Endothelial cell of umbilical vein (primary cell): ENCODE data around the gene SPAG6. TPM values are rescaled to one million over a fixed set of nuclear protein-coding genes. Genes with fewer than 3 reads are reported as not detected.

Experiments
- BruUV-seq: library from RNA; stranded (reverse); fragments of 400-500 nt; replicated peaks from 2 replicates; lab custom pipeline; 2021; lab: Mats Ljungman, UMichigan
- CTCF ChIA-PET: fragments of 300-600, 350-600 bp; sonication (Branson Sonifier 250); formaldehyde crosslinking; loops from one replicate; lab custom pipeline; 2021; ENCODE audit warnings: antibody characterized with exemption, inconsistent platforms; lab: Charles Lee
- POLR2A ChIA-PET: fragments of 300-600, 350-600 bp; sonication (Branson Sonifier 250); formaldehyde crosslinking; loops from one replicate; lab custom pipeline; 2021; ENCODE audit warnings: antibody characterized with exemption, inconsistent platforms; lab: Charles Lee
- DNase-seq: peaks from one replicate; pipeline ENCODE4 v3.0.0-alpha.2; 2011; ENCODE audit warnings: low read depth, low spot score
- FAIRE-seq: peaks from 2 replicates; lab custom pipeline; 2011; peaks lifted over from hg19 to GRCh38; lab: Jason Lieb, UNC
- H2AFZ ChIP-seq: 2 replicates; pipeline ENCODE4 v1.6.0; 2012; ENCODE audit warnings: low read depth, low read length, control low read depth, inconsistent platforms
- H3K27ac ChIP-seq: 2 replicates; pipeline ENCODE4 v1.5.1; 2011; ENCODE audit warnings: low read depth, mild to moderate bottlenecking, control low read depth, low read length, moderate library complexity; ENCODE audit not compliant: insufficient read depth
- H3K27me3 ChIP-seq, 2 experiments: 2 replicates each; pipeline versions ENCODE4 v1.6.0 to v1.6.1; 2011; ENCODE audit warnings: low read length in 2 of 2, mixed read lengths in 1 of 2; ENCODE audit not compliant: control insufficient read depth in 2 of 2, insufficient read depth in 2 of 2
- H3K36me3 ChIP-seq, 2 experiments: 2 replicates in 1 of 2; 3 replicates in 1 of 2; pipeline ENCODE4 v1.5.1; 2011; ENCODE audit warnings: low read length in 2 of 2, mild to moderate bottlenecking in 1 of 2, moderate library complexity in 1 of 2; ENCODE audit not compliant: control insufficient read depth in 2 of 2, insufficient read depth in 2 of 2; ENCODE audit errors: extremely low read depth in 1 of 2
- H3K4me1 ChIP-seq: 3 replicates; pipeline ENCODE4 v1.5.1; 2011; ENCODE audit warnings: mild to moderate bottlenecking, low read length; ENCODE audit not compliant: control insufficient read depth, insufficient read depth; ENCODE audit errors: extremely low read depth
- H3K4me2 ChIP-seq: 2 replicates; pipeline ENCODE4 v1.6.1; 2011; ENCODE audit warnings: low read length, control low read depth, mixed read lengths; ENCODE audit not compliant: insufficient read depth
- H3K4me3 ChIP-seq, 3 experiments: fragments of 200-600 bp in 1 of 3; sonication (generic), shearing (Covaris generic) in 1 of 3; replicated peaks in 1 of 3; 2 replicates each; pipeline ENCODE4 v1.5.1; 2011 to 2016; ENCODE audit warnings: control low read depth in 3 of 3, low read length in 3 of 3, mild to moderate bottlenecking in 2 of 3, inconsistent platforms in 1 of 3, low read depth in 1 of 3, moderate library complexity in 1 of 3; ENCODE audit not compliant: insufficient read depth in 1 of 3
- H3K79me2 ChIP-seq: 2 replicates; pipeline ENCODE4 v1.6.0; 2012; ENCODE audit warnings: low read length, inconsistent platforms; ENCODE audit not compliant: control insufficient read depth, insufficient read depth
- H3K9ac ChIP-seq: replicated peaks from 2 replicates; pipeline ENCODE3; 2011; ENCODE audit warnings: low read length, control low read depth; ENCODE audit not compliant: insufficient read depth; ENCODE audit errors: extremely low read depth
- H3K9me1 ChIP-seq: replicated peaks from 3 replicates; pipeline ENCODE4 v1.6.0; 2011; ENCODE audit warnings: mild to moderate bottlenecking, low read length; ENCODE audit not compliant: control insufficient read depth, insufficient read depth; ENCODE audit errors: extremely low read depth
- H3K9me3 ChIP-seq: replicated peaks from 2 replicates; pipeline ENCODE4 v1.5.1; 2012; ENCODE audit warnings: low read length, inconsistent platforms; ENCODE audit not compliant: control insufficient read depth, insufficient read depth
- H4K20me1 ChIP-seq: replicated peaks from 2 replicates; pipeline ENCODE3; 2011; ENCODE audit warnings: mild to moderate bottlenecking, low read length; ENCODE audit not compliant: control insufficient read depth, insufficient read depth; ENCODE audit errors: extremely low read depth
- EZH2 ChIP-seq: IDR thresholded peaks from 2 replicates; pipeline ENCODE4 v1.6.1; 2012; ENCODE audit warnings: borderline replicate concordance, low read depth, mild to moderate bottlenecking, moderate library complexity, low read length, inconsistent platforms; ENCODE audit not compliant: severe bottlenecking
- FOS ChIP-seq: IDR thresholded peaks from 2 replicates; pipeline ENCODE4 v1.6.1; 2011; ENCODE audit warnings: mild to moderate bottlenecking, low read length, moderate library complexity, borderline replicate concordance; ENCODE audit not compliant: insufficient read depth
- GATA2 ChIP-seq: IDR thresholded peaks from 2 replicates; pipeline ENCODE4 v1.7.0; 2011; ENCODE audit warnings: low read depth, mild to moderate bottlenecking, moderate library complexity, mixed read lengths, low read length; ENCODE audit not compliant: insufficient read length, insufficient read depth
- JUN ChIP-seq: IDR thresholded peaks from 2 replicates; pipeline ENCODE4 v1.6.1; 2011; ENCODE audit warnings: borderline replicate concordance, low read depth; ENCODE audit not compliant: insufficient read length, insufficient read depth
- MYC ChIP-seq: IDR thresholded peaks from one replicate; pipeline ENCODE4 v1.6.1; 2011; ENCODE audit warnings: mild to moderate bottlenecking, low read depth, low read length
- POLR2A ChIP-seq: IDR thresholded peaks from 2 replicates; pipeline ENCODE4 v1.6.1; 2012; ENCODE audit warnings: low read depth, mild to moderate bottlenecking, control low read depth, low read length
- POLR2AphosphoS5 ChIP-seq: IDR thresholded peaks from 2 replicates; pipeline ENCODE4 v1.6.1; 2012; ENCODE audit warnings: low read depth, mild to moderate bottlenecking, control low read depth, low read length, moderate library complexity; ENCODE audit not compliant: insufficient read depth
- dilution Hi-C: fragments of 300-500 bp; cut with MboI; formaldehyde crosslinking; loops from one replicate; pipeline ENCODE4 v1.15.0; 2019; ENCODE audit warnings: low sequenced_read_pairs; ENCODE audit not compliant: extremely low pct_ligation_motif_present
- intact Hi-C: fragments of 100-400 bp; cut with micrococcal nuclease; formaldehyde crosslinking; loops from one replicate; pipeline ENCODE4 v1.10.0; 2022
- polyA plus RNA-seq, 4 experiments: library from polyadenylated mRNA; depleted of rRNA in 3 of 4; stranded (reverse) in 3 of 4; unstranded in 1 of 4; fragments of >200 nt; gene quantifications; 2 replicates each; pipeline versions ENCODE4 v1.2.1 to v1.2.3, GENCODE V29; 2011 to 2012; ENCODE audit warnings: missing spikeins in 1 of 4
- total RNA-seq: library from RNA; stranded (reverse); gene quantifications from 2 replicates; pipeline ENCODE4 v1.2.3, GENCODE V29; 2021
- TF ChIP-seq, protein P1 (sequence below): IDR thresholded peaks from 2 replicates; pipeline ENCODE4 v1.6.1; 2011; ENCODE audit not compliant: insufficient read depth, insufficient read length
- TF ChIP-seq, protein P2 (sequence below), 2 donors: IDR thresholded peaks; 1 replicate in 1 of 2; 2 replicates in 1 of 2; pipeline ENCODE4 v1.5.1; 2011; ENCODE audit warnings: low read length in 2 of 2, mild to moderate bottlenecking in 2 of 2, moderate library complexity in 2 of 2, control low read depth in 1 of 2, inconsistent platforms in 1 of 2, low read depth in 1 of 2; ENCODE audit not compliant: insufficient read depth in 1 of 2; ENCODE audit errors: extremely low read depth in 1 of 2

Gene SPAG6
- total and polyA plus RNA-seq, 2 donors (not counting 3 experiments of a cell fraction or from before 2014, with no cell fraction given) = not detected

DNA sequence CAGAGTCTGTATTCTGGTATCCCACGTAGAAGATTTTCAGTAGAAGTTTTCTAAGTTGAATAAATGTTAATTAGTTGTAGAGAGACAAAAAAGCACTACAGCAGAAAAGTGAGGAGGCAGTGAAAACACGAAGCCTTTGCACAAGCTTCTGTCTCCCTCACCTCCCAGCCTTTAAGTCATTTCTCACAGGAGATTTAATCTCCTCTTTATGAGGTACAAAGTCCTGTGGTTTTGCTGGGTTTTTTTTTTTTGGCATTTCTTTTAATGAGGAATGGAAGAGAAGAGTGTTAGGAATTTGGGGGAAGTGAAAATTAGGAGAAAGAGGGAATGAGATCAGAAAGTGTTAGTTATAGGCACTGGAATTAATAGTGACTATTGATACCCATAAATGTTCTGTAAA is 21.5 kb downstream of the SPAG6 start:
- Histone ChIP-seq H3K36me3 (no peaks in the 10 kb centered on the region), H4K20me1 (no peaks in the 10 kb centered on the region), H3K27ac (no peak overlapping the region), H3K9me1 (no peaks in the 10 kb centered on the region), H3K9ac (no peak overlapping the region), H3K4me3 (no peak overlapping the region), H3K27me3 (no peaks in the 10 kb centered on the region), H3K4me1 (peaks cover 20% of the 10 kb centered on the region), H2AFZ (no peak overlapping the region), H3K9me3 (no peaks in the 10 kb centered on the region), H3K79me2 (no peaks in the 10 kb centered on the region), H3K4me2 (no peak overlapping the region)
- intact Hi-C loops = no loop called here
- ChIA-PET POLR2A (no interaction called here), CTCF (no interaction called here)
- DNase-seq = no peak
- no peak for FAIRE-seq
- BruUV-seq = no TSS peak
- dilution Hi-C loops = no loop called here
- TF ChIP-seq EZH2 = no peak
- TF ChIP-seq, protein P1, sequence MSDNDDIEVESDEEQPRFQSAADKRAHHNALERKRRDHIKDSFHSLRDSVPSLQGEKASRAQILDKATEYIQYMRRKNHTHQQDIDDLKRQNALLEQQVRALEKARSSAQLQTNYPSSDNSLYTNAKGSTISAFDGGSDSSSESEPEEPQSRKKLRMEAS = no peak
- TF ChIP-seq MYC = no peak

DNA sequence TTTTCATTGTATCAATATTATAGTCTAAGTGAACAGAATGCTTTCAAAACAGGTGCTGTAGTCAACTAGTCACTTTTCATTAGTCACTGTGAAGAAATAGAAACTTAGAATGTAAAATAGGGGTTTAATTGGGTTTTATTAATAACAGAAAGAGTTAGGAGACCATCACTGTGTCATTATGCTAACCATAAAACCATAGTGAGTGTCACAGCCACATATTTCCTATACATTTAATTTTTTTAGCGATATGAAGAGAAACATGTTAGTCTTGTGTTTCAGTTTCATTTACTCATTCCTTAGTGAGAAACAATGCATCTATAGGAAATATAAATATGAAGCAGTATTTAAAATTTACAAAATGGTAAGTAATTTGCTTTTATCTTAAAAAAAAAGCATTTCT is 22.2 kb downstream of the SPAG6 start:
- H3K4me1 ChIP-seq = peaks cover 20% of the 10 kb centered on the region
- H2AFZ ChIP-seq = no peak overlapping the region
- H3K9ac ChIP-seq = no peak overlapping the region
- no peaks in the 10 kb centered on the region for H3K36me3 ChIP-seq
- no peaks in the 10 kb centered on the region for H4K20me1 ChIP-seq
- intact Hi-C loops (no loop called here), dilution Hi-C loops (no loop called here)
- ChIA-PET CTCF (interaction anchor here (0.9 to 1.0 kb wide), 2 partner anchors 12 to 51 kb away, joined by 3 read pairs; no protein-coding TSS in a partner anchor), POLR2A (no interaction called here)
- H3K27ac ChIP-seq = no peak overlapping the region
- no peak overlapping the region for H3K4me2 ChIP-seq
- no TSS peak for BruUV-seq
- H3K4me3 ChIP-seq = no peak overlapping the region
- FAIRE-seq (no peak), DNase-seq (no peak)
- TF ChIP-seq POLR2A = no peak
- TF ChIP-seq FOS = no peak
- no peak for TF ChIP-seq EZH2
- no peak for TF ChIP-seq POLR2AphosphoS5
- TF ChIP-seq JUN = no peak
- TF ChIP-seq, protein P1 = no peak
- TF ChIP-seq GATA2 = no peak
- TF ChIP-seq, protein P2, sequence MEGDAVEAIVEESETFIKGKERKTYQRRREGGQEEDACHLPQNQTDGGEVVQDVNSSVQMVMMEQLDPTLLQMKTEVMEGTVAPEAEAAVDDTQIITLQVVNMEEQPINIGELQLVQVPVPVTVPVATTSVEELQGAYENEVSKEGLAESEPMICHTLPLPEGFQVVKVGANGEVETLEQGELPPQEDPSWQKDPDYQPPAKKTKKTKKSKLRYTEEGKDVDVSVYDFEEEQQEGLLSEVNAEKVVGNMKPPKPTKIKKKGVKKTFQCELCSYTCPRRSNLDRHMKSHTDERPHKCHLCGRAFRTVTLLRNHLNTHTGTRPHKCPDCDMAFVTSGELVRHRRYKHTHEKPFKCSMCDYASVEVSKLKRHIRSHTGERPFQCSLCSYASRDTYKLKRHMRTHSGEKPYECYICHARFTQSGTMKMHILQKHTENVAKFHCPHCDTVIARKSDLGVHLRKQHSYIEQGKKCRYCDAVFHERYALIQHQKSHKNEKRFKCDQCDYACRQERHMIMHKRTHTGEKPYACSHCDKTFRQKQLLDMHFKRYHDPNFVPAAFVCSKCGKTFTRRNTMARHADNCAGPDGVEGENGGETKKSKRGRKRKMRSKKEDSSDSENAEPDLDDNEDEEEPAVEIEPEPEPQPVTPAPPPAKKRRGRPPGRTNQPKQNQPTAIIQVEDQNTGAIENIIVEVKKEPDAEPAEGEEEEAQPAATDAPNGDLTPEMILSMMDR (IDR thresholded peaks at IDR 0.05; ENCODE audit: extremely low read depth in 1 of 2, insufficient read depth in 1 of 2, low read depth in 1 of 2, low read length in 2 of 2) = no peak
- TF ChIP-seq MYC = no peak
- no peaks in the 10 kb centered on the region for H3K9me3 ChIP-seq
- H3K27me3 ChIP-seq = no peaks in the 10 kb centered on the region
- no peaks in the 10 kb centered on the region for H3K9me1 ChIP-seq
- no peaks in the 10 kb centered on the region for H3K79me2 ChIP-seq
